Neural cell (in vitro differentiated cells): ENCODE data around the gene MARCHF6. TPM values are rescaled to one million over a fixed set of nuclear protein-coding genes. Genes with fewer than 3 reads are reported as not detected.

Experiments
- H2AFZ ChIP-seq: fragments of 200-600, 300-800 bp; sonication (generic), shearing (Covaris generic); 2 replicates; pipeline ENCODE4 v1.6.0; 2014; ENCODE audit warnings: low read depth, mild to moderate bottlenecking, antibody characterized with exemption, low read length, moderate library complexity
- H3F3A ChIP-seq: fragments of 200-600 bp; shearing (Covaris generic); 2 replicates; pipeline ENCODE4 v1.6.1; 2016; ENCODE audit warnings: mild to moderate bottlenecking, moderate library complexity, mixed read lengths, antibody characterized with exemption, low read length; ENCODE audit not compliant: insufficient read depth, poor library complexity, severe bottlenecking
- H3K27ac ChIP-seq: fragments of 200-600, 300-800 bp; sonication (generic), shearing (Covaris generic); 2 replicates; pipeline ENCODE4 v1.5.1; 2014; ENCODE audit warnings: mild to moderate bottlenecking, low read length, moderate library complexity
- H3K27me3 ChIP-seq: fragments of 300-800, 200-600 bp; sonication (generic), shearing (Covaris generic); 2 replicates; pipeline ENCODE4 v1.6.0; 2014; ENCODE audit warnings: mild to moderate bottlenecking, low read depth, low read length, moderate library complexity; ENCODE audit not compliant: insufficient read depth
- H3K36me3 ChIP-seq: fragments of 300-800, 200-600 bp; sonication (generic), shearing (Covaris generic); 2 replicates; pipeline ENCODE4 v1.5.1; 2014; ENCODE audit warnings: mild to moderate bottlenecking, antibody characterized with exemption, low read length, moderate library complexity; ENCODE audit not compliant: insufficient read depth
- H3K4me2 ChIP-seq: fragments of 300-800, 200-600 bp; sonication (generic), shearing (Covaris generic); 2 replicates; pipeline ENCODE4 v1.6.0; 2014; ENCODE audit warnings: mild to moderate bottlenecking, low read length
- H3K4me3 ChIP-seq: fragments of 300-800, 200-600 bp; sonication (generic), shearing (Covaris generic); 2 replicates; pipeline ENCODE4 v1.5.1; 2014; ENCODE audit warnings: mild to moderate bottlenecking, low read length, moderate library complexity
- H3K79me2 ChIP-seq: fragments of 200-600 bp; shearing (Covaris generic); replicated peaks from 2 replicates; pipeline ENCODE4 v1.6.0; 2014; ENCODE audit warnings: mild to moderate bottlenecking, low read length, moderate library complexity; ENCODE audit not compliant: insufficient read depth
- H3K9ac ChIP-seq: fragments of 300-800, 200-600 bp; sonication (generic), shearing (Covaris generic); 2 replicates; pipeline ENCODE4 v1.6.1; 2016; ENCODE audit warnings: mild to moderate bottlenecking, low read length, mixed read lengths
- H3K9me2 ChIP-seq: fragments of 200-600 bp; shearing (Covaris generic); 2 replicates; pipeline ENCODE4 v1.6.1; 2016; ENCODE audit warnings: mild to moderate bottlenecking, low read length, mixed read lengths; ENCODE audit not compliant: insufficient read depth
- H3K9me3 ChIP-seq: fragments of 200-600, 300-800 bp; sonication (generic), shearing (Covaris generic); 2 replicates; pipeline ENCODE4 v1.6.1; 2016; ENCODE audit warnings: mild to moderate bottlenecking, mixed run types, low read length, moderate library complexity, mixed read lengths
- H4K20me1 ChIP-seq: fragments of 200-600 bp; shearing (Covaris generic); 2 replicates; pipeline ENCODE4 v1.6.1; 2016; ENCODE audit warnings: mild to moderate bottlenecking, mixed run types; ENCODE audit not compliant: insufficient read depth
- EP300 ChIP-seq: fragments of 450-650 bp; conservative IDR thresholded peaks from 2 replicates; pipeline ENCODE4 v1.6.1; 2014; ENCODE audit warnings: antibody characterized with exemption, mild to moderate bottlenecking, moderate library complexity; ENCODE audit not compliant: poor library complexity, severe bottlenecking
- EZH2 ChIP-seq: fragments of 200-600, 300-800 bp; shearing (Covaris generic), sonication (generic); IDR thresholded peaks from 2 replicates; pipeline ENCODE4 v1.6.1; 2014; ENCODE audit warnings: antibody characterized with exemption, low read length, borderline replicate concordance, mild to moderate bottlenecking; ENCODE audit not compliant: insufficient read depth, poor library complexity, severe bottlenecking
- MXI1 ChIP-seq: fragments of 450-650 bp; conservative IDR thresholded peaks from 2 replicates; pipeline ENCODE4 v1.6.1; 2014; ENCODE audit warnings: antibody characterized with exemption, mild to moderate bottlenecking; ENCODE audit not compliant: poor library complexity, severe bottlenecking
- POLR2AphosphoS5 ChIP-seq: IDR thresholded peaks from 2 replicates; pipeline ENCODE4 v1.6.1; 2012
- RAD21 ChIP-seq: fragments of 450-650 bp; conservative IDR thresholded peaks from 2 replicates; pipeline ENCODE4 v1.6.1; 2014; ENCODE audit warnings: antibody characterized with exemption, mild to moderate bottlenecking, moderate library complexity
- SMC3 ChIP-seq: fragments of 450-650 bp; conservative IDR thresholded peaks from 2 replicates; pipeline ENCODE4 v1.6.1; 2014; ENCODE audit warnings: antibody characterized with exemption, mild to moderate bottlenecking, moderate library complexity; ENCODE audit not compliant: poor library complexity
- polyA plus RNA-seq: library from polyadenylated mRNA; depleted of rRNA; stranded (reverse); fragments of >200 nt; gene quantifications from 2 replicates; pipeline ENCODE4 v1.2.3, GENCODE V29; 2014
- TF ChIP-seq, protein P1 (sequence below): IDR thresholded peaks from 2 replicates; pipeline ENCODE4 v1.6.1; 2012; ENCODE audit warnings: borderline replicate concordance
- TF ChIP-seq, protein P2 (sequence below): fragments of 450-650 bp; IDR thresholded peaks from 2 replicates; pipeline ENCODE4 v1.5.1; 2014; ENCODE audit warnings: antibody characterized with exemption, mild to moderate bottlenecking, moderate library complexity; ENCODE audit not compliant: poor library complexity, severe bottlenecking

MARCHF6 gene
- polyA plus RNA-seq, 1 donor from 2014 or later = 282 TPM

DNA sequence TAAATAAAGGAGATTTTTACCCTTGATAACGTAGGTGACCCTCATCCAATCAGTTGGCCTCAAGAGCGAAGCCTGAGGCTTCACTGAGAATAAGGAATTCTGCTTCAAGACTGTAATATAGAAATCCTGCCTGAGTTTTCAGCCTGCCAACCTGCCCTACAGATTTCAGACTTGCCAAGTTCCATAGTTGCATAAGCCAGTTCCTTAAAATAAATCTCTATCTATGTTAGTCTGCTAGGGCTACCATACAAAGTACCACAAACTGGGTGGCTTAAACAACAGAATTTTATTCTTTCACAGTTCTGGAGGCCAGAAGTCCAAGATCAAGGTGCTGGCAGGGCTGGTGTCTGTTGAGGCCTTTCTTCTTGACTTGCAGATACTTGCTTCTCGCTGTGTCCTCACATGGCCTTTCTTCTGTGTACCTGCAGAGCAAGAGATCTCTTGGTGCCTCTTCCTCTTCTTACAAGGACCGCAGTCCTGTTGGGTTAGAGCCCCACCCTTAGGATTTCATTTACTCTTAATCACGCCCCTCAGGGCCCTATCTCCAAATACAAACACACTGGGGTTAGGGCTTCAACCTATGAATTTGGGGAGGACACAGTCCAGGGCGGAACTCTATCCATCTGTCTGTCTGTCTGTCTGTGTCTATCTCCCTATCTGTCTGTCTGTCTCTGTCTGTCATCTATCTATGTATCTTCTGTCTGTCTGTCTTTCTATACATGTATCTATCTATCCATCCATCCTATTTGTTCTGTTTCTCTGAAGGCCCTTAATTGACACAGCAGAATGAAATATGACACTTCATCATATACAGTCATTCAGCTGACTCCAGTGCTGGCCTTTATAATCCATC lies 28.8 kb upstream of the MARCHF6 start:
- no peak overlapping the region for H3K4me2 ChIP-seq
- no peak overlapping the region for H2AFZ ChIP-seq
- TF ChIP-seq, protein P1, sequence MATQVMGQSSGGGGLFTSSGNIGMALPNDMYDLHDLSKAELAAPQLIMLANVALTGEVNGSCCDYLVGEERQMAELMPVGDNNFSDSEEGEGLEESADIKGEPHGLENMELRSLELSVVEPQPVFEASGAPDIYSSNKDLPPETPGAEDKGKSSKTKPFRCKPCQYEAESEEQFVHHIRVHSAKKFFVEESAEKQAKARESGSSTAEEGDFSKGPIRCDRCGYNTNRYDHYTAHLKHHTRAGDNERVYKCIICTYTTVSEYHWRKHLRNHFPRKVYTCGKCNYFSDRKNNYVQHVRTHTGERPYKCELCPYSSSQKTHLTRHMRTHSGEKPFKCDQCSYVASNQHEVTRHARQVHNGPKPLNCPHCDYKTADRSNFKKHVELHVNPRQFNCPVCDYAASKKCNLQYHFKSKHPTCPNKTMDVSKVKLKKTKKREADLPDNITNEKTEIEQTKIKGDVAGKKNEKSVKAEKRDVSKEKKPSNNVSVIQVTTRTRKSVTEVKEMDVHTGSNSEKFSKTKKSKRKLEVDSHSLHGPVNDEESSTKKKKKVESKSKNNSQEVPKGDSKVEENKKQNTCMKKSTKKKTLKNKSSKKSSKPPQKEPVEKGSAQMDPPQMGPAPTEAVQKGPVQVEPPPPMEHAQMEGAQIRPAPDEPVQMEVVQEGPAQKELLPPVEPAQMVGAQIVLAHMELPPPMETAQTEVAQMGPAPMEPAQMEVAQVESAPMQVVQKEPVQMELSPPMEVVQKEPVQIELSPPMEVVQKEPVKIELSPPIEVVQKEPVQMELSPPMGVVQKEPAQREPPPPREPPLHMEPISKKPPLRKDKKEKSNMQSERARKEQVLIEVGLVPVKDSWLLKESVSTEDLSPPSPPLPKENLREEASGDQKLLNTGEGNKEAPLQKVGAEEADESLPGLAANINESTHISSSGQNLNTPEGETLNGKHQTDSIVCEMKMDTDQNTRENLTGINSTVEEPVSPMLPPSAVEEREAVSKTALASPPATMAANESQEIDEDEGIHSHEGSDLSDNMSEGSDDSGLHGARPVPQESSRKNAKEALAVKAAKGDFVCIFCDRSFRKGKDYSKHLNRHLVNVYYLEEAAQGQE = no peak
- TF ChIP-seq EP300 = no peak
- no peak for TF ChIP-seq RAD21
- no peak for TF ChIP-seq EZH2
- no peaks in the 10 kb centered on the region for H4K20me1 ChIP-seq
- H3K36me3 ChIP-seq = no peaks in the 10 kb centered on the region
- no peak overlapping the region for H3K27ac ChIP-seq
- H3K9me3 ChIP-seq = no peaks in the 10 kb centered on the region
- H3F3A ChIP-seq = no peaks in the 10 kb centered on the region
- no peaks in the 10 kb centered on the region for H3K9me2 ChIP-seq
- H3K4me3 ChIP-seq = no peak overlapping the region
- H3K9ac ChIP-seq = no peak overlapping the region
- H3K79me2 ChIP-seq = no peaks in the 10 kb centered on the region
- no peaks in the 10 kb centered on the region for H3K27me3 ChIP-seq

DNA sequence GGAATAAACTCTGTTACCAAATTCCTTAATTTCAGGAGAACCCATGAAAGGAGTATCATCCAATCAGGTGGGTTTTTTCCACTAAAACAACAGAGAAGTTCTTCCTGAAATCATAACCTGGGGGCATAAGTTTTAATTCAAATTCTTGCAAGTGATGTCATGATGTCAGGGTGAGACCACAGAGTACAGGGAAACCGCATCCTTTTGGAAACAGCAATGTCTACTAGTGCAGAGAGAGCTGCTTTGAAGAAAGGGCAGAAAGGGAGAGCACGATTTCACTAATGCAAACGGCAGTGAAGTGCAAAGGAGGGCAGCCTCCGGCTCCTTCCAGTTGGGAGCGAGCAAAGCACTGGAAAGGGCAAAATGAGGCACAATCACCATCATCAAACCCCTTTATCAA lies 25.2 kb upstream of the MARCHF6 start:
- Histone ChIP-seq H3K27ac (no peak overlapping the region), H3K79me2 (no peaks in the 10 kb centered on the region), H3K36me3 (no peaks in the 10 kb centered on the region), H3K9ac (no peak overlapping the region), H2AFZ (no peak overlapping the region), H4K20me1 (no peaks in the 10 kb centered on the region), H3K9me2 (no peaks in the 10 kb centered on the region), H3F3A (no peaks in the 10 kb centered on the region), H3K27me3 (peaks cover 6% of the 10 kb centered on the region), H3K4me3 (no peak overlapping the region), H3K9me3 (no peaks in the 10 kb centered on the region), H3K4me2 (no peak overlapping the region)
- TF ChIP-seq, protein P1 = no peak

DNA sequence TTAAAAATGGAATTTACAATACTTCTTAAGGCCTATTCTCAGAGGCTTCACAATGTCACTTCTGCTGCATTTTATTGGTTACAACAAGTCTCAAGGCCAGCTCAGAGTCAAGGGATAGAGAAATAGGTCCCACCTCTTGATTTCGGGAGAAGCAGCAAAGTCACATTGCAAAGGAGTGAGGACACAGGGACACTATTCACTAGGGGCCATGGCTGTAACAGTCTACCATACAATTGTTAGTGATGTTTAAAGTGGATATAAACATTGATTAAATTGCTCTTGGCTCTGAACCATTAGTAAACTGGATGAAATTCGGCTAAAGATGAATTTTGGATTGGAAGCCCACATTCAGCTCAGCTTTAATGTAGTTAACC lies 24.1 kb upstream of the MARCHF6 start:
- Histone ChIP-seq H3K27me3 (peaks cover 17% of the 10 kb centered on the region), H3K9me3 (no peaks in the 10 kb centered on the region), H2AFZ (no peak overlapping the region), H3K4me2 (no peak overlapping the region), H3K79me2 (no peaks in the 10 kb centered on the region), H3K27ac (no peak overlapping the region), H3K36me3 (no peaks in the 10 kb centered on the region), H3K4me3 (no peak overlapping the region), H3K9ac (no peak overlapping the region), H3K9me2 (no peaks in the 10 kb centered on the region), H4K20me1 (no peaks in the 10 kb centered on the region), H3F3A (no peaks in the 10 kb centered on the region)
- TF ChIP-seq SMC3 = no peak
- TF ChIP-seq, protein P1 = no peak
- no peak for TF ChIP-seq MXI1
- TF ChIP-seq, protein P2, sequence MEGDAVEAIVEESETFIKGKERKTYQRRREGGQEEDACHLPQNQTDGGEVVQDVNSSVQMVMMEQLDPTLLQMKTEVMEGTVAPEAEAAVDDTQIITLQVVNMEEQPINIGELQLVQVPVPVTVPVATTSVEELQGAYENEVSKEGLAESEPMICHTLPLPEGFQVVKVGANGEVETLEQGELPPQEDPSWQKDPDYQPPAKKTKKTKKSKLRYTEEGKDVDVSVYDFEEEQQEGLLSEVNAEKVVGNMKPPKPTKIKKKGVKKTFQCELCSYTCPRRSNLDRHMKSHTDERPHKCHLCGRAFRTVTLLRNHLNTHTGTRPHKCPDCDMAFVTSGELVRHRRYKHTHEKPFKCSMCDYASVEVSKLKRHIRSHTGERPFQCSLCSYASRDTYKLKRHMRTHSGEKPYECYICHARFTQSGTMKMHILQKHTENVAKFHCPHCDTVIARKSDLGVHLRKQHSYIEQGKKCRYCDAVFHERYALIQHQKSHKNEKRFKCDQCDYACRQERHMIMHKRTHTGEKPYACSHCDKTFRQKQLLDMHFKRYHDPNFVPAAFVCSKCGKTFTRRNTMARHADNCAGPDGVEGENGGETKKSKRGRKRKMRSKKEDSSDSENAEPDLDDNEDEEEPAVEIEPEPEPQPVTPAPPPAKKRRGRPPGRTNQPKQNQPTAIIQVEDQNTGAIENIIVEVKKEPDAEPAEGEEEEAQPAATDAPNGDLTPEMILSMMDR = no peak
- TF ChIP-seq EP300 = no peak
- no peak for TF ChIP-seq POLR2AphosphoS5
- no peak for TF ChIP-seq EZH2
- TF ChIP-seq RAD21 = no peak
